Daoy (cell line): ENCODE measurements around the gene FBXW8. TPM values are rescaled to one million over a fixed set of nuclear protein-coding genes. Genes with fewer than 3 reads are reported as not detected.

Experiments
- DNase-seq: peaks from one replicate; pipeline ENCODE4 v3.0.0-alpha.2; 2015; ENCODE audit warnings: low read depth
- total RNA-seq: library from RNA; depleted of rRNA; stranded (reverse); fragments of >200 nt; shearing (Covaris generic); gene quantifications from 2 replicates; pipeline ENCODE4 v1.2.3, GENCODE V29; 2014

The FBXW8 gene
- total RNA-seq, 1 experiment from 2014 or later, result 14.6 TPM

DNA sequence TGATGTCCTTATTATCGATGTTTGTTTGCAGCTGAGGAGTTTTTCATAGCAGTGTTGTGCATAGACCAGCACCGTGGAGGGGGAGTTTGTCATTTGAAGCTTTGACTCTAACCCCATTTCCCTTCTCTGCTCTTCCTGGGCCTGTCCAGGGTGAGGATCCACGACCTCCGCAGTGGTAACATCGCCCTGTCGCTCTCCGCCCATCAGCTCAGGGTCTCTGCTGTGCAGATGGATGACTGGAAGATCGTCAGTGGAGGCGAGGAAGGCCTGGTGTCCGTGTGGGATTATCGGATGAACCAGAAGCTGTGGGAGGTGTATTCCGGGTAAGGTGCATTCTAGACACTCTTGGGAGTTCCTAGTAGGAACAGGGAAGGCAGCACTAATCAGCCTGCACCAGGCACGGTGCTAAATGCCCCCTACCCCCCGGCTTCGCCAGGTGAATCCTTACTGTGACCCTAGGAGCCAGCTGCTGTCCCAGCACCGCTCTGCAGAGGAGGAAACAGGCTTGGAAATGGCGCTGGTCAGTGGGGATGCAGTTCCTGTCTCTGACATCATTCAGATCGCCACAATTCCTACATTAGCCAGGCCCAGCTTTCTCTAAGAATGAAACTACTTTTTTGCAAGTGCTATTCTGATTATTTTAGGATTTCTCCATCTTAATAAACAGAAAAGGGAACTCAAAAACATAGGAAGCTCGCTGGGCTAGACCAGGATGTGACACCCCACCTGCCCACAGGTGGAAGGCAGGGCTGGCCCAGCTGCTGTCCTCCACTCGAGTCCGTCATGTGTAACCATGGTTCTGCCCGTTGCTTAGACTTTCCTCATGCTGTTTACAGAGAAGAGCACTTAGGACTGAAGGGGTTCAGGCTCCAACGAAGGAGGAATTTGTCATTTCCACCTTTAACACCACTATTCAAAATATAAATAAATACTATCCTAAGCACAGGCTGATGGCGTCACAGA, 113.5 kb downstream of the FBXW8 start:
- DNase-seq, result no peak

- DNase-seq, result no peak
These were observed 114.3 kb downstream of the FBXW8 start for GRCh38 chr12:117024961-117025480.

DNA sequence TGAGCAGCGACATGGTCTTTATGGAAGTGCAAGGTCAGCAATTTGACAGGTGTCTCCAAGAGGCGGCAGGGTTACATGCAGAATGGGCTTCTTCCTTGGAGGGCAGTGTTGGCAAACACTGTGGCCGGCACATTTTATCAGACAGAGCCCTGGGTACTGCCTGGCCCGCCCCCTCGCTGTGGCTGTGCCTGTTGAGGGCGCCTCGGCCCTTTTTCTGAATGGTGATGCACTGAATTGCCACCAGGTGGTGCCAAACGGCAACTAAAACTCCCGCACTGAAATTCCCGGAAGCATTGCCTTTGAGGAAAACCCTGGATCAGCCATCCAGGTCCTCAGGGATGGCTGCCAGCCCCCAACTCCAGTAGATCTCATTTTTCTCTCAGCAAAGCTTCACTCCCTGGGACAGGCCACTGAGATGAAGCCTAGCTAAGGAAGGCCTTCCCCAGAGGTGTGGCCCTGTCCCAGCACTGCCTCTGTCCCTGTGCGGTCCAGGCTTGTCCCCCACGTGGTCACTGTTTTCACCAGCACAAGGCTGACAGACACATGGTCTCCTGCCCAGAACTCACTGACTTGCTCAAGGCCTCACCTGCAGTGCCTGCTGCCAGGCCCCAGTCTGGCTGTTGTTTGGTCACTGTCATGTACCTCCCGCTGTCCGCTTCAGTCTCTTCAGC, 114.9 kb downstream of the FBXW8 start:
- DNase-seq, result peak; percentile 67

- DNase-seq, result no peak
These were observed 115.6 kb downstream of the FBXW8 start for GRCh38 chr12:117026343-117026742.

DNA sequence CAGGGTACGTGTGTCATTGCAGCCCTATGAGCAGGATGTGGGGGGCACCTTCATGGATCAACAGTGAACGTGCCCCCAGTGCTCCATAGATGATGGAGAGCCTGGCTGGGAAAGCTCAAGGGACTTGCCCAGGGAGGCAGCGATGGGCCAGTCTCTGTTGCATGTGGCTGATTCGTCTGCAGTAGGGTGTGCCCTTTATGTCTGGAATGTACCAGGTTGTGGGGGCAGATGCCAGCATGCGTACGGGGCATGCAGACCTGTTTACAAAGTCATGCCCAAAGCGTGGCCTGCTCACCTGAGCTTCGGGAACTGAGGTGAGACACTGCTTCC, 116.1 kb downstream of the FBXW8 start:
- DNase-seq, result no peak

DNA sequence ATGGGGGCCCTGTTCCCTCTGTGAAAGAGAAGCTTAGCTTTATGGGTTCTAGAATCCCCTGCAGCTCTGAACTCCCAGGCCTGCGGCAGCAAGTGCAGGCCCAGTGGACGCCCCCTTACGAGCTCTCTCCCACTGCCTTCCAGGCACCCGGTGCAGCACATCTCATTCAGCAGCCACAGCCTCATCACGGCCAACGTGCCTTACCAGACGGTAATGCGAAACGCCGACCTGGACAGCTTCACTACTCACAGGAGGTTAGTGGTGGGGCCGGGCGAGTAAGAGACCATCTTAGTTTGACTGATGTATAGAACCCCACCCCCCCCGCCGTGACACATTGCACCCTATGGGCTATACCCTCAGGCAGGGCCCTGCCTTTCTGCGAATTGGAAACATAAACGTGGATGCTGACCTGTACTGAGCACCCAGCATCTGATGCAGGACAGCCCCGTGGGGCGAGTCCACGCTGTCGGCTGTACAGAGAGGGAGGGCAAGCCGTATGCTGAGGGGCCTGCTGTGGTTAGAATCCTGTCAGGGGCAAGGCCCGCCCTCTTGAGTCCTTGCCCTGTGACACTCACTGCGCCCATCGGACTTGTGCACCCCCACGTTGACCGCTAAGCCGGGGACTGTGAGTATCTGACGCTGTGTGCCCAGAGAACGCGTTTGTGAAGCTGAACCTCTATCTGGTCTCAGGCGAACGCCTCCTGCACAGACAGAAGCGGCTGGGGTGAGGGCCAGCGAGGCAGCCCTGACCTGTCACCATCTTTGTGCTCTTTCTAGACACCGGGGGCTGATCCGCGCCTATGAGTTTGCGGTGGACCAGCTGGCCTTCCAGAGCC, 116.7 kb downstream of the FBXW8 start:
- no peak for DNase-seq

GRCh38 chr12:117028254-117028653, 117.5 kb downstream of the FBXW8 start:
- DNase-seq, result no peak

GRCh38 chr12:117030187-117030900, 119.6 kb downstream of the FBXW8 start:
- DNase-seq, result no peak

GRCh38 chr12:117031843-117032592, 121.3 kb downstream of the FBXW8 start:
- DNase-seq, result no peak

GRCh38 chr12:117032593-117033381, 122.0 kb downstream of the FBXW8 start:
- peak; percentile 51 for DNase-seq

DNA sequence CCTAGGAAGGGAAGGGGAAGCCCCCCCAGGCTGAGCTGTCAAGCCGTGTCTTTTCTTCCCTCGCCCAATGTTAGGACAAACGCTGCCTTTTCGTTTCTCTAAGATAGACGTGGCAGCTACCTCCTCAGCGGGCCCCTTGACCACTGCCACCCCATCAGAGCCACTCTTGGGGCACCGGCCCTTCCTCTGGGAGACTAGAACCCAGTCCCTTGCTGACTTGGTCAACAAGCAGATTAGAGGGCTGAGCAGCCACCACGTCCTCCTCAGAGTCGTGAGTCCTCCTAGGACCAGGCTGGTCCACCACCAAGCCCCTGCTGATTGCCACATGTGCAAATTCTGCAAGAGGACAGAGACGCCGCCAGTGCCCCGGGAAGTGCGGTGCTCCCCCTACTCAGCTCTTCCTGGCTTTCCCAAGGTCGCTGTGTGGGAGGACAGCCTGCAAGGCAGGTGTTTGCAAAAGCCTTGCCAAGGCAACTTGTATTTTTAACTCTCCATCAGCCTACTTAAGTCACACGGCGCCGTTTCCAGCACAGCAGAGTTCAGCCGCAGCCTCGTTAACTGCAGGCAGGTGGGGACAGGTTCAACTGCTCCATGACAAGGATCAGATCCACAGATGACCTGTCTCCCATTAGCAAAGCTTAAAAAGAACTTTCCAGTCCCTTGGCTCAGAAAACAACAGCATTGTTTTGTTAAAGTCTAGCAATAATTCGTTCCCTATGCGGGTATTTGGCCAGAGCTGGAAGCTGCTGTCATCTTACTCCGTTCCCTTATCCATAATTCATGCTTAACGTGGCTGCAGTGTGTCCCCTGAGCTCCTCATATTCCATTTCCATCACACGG, 122.9 kb downstream of the FBXW8 start:
- DNase-seq, result no peak

GRCh38 chr12:117034249-117034648, 123.5 kb downstream of the FBXW8 start:
- DNase-seq, result no peak

GRCh38 chr12:117034701-117035151, 124.0 kb downstream of the FBXW8 start:
- DNase-seq, result no peak

GRCh38 chr12:117035287-117035686, 124.5 kb downstream of the FBXW8 start:
- no peak for DNase-seq

GRCh38 chr12:117036046-117036445, 125.3 kb downstream of the FBXW8 start:
- DNase-seq, result no peak

DNA sequence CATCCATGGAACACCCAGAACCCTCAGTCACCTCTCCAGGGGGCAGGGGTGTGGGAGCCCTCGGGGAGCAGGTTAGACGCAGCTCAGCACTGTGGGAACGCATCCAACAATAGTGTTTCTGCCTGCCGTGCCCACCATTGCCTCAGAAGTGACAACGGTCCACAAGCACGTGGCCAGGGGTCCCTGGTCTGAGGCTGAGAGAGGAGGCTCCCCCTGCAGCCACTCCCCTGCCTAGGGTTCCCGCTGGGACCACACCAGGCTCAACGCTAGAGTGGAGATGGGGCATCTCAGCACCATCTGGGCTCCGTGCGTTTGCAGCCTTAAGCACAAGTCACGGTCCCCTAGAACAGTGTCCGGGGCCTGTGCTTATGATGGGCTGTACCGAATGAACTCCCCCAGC, 125.8 kb downstream of the FBXW8 start:
- DNase-seq, result no peak

DNA sequence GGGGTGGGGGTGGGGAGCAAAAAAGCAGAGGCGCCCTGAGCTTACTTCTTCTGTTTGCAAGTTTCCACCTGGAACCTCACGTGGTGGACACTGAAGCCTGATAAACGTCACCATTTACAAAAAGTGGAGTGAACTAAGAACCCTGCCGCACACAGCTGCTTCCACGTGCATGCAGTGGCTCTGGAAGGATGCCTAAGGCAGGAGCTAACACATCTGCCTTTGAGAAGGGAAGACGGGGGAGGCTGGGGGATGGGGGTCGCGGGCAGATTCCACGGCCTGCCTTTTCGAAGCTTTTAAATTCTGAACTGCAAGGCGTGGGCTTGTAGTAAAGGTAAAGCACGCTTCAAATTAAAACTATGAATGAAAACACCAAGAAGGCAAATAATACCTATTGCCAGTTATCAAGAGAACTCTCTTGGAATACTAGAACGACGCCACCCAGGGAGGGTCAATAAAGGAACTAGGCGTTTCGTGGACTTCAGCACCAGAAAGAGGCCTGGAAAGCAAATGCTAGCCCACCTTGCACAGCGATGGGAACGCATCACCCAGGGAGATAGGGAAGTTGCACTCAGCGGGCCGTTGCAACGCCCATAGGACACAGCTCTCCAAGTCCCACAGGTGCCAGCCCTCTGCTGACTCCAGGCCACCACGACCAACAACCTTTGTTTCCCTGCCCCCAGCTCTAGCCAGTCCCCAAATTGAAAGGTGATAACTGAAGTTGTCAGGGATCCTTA, 126.7 kb downstream of the FBXW8 start:
- no peak for DNase-seq
